Measurements from ENCODE around the gene SMURF2. TPM values are rescaled to one million over a fixed set of nuclear protein-coding genes. Genes with fewer than 3 reads are reported as not detected.
A peak's percentile ranks its signal among the peaks of the same experiment; 100 is the strongest.
"Not testable (repeated sequence)": the region's sequence is repeated elsewhere in the genome, so short reads cannot be mapped to it uniquely, and the experiment has no call there.

Gene SMURF2
- total RNA-seq, 1 donor, result 15.3 TPM

GRCh38 chr17:64667807-64668721 lies 6.0 kb upstream of the SMURF2 start:
- not testable (repeated sequence) for DNase-seq (ENCODE audit: low read depth in 2 of 3, low spot score in 2 of 3)

- DNase-seq (ENCODE audit: low read depth in 2 of 3, low spot score in 2 of 3), result not testable (repeated sequence)
Observed at GRCh38 chr17:64664299-64664981, 2.3 kb upstream of the SMURF2 start.

- DNase-seq (ENCODE audit: low read depth in 2 of 3, low spot score in 2 of 3), result not testable (repeated sequence)
Observed at GRCh38 chr17:64663836-64664235, 1.7 kb upstream of the SMURF2 start.

- DNase-seq (ENCODE audit: low read depth in 2 of 3, low spot score in 2 of 3), result no peak
Observed at GRCh38 chr17:64662774-64663367, 764 bp upstream of the SMURF2 start.

GRCh38 chr17:64661726-64661975 lies 456 bp downstream of the SMURF2 start:
- no peak for DNase-seq (ENCODE audit: low read depth in 2 of 3, low spot score in 2 of 3)

GRCh38 chr17:64660978-64661725 lies 955 bp downstream of the SMURF2 start:
- peak in 1 of 3 donors; percentile 10 for DNase-seq (ENCODE audit: low read depth in 2 of 3, low spot score in 2 of 3)

GRCh38 chr17:64660195-64660977 lies 1.7 kb downstream of the SMURF2 start:
- DNase-seq (ENCODE audit: low read depth in 2 of 3, low spot score in 2 of 3), result not testable (repeated sequence)

GRCh38 chr17:64658931-64659330 lies 3.2 kb downstream of the SMURF2 start:
- DNase-seq (ENCODE audit: low read depth in 2 of 3, low spot score in 2 of 3), result peak in 1 of 3 donors; percentile 11

GRCh38 chr17:64657610-64658125 lies 4.4 kb downstream of the SMURF2 start:
- DNase-seq (ENCODE audit: low read depth in 2 of 3, low spot score in 2 of 3), result no peak

GRCh38 chr17:64655704-64656103 lies 6.4 kb downstream of the SMURF2 start:
- no peak for DNase-seq (ENCODE audit: low read depth in 2 of 3, low spot score in 2 of 3)

- no peak for DNase-seq (ENCODE audit: low read depth in 2 of 3, low spot score in 2 of 3)
Observed at GRCh38 chr17:64653985-64654355, 8.1 kb downstream of the SMURF2 start.

- no peak for DNase-seq (ENCODE audit: low read depth in 2 of 3, low spot score in 2 of 3)
Observed at GRCh38 chr17:64653325-64653984, 8.7 kb downstream of the SMURF2 start.

- DNase-seq (ENCODE audit: low read depth in 2 of 3, low spot score in 2 of 3), result no peak
Observed at GRCh38 chr17:64651889-64652288, 10.2 kb downstream of the SMURF2 start.

- no peak for DNase-seq (ENCODE audit: low read depth in 2 of 3, low spot score in 2 of 3)
Observed at GRCh38 chr17:64648234-64648633, 13.9 kb downstream of the SMURF2 start.

GRCh38 chr17:64647817-64648216 lies 14.3 kb downstream of the SMURF2 start:
- no peak for DNase-seq (ENCODE audit: low read depth in 2 of 3, low spot score in 2 of 3)

- no peak for DNase-seq (ENCODE audit: low read depth in 2 of 3, low spot score in 2 of 3)
Observed at GRCh38 chr17:64639516-64639915, 22.6 kb downstream of the SMURF2 start.

- DNase-seq (ENCODE audit: low read depth in 2 of 3, low spot score in 2 of 3), result peak in 1 of 3 donors; percentile 41
Observed at GRCh38 chr17:64638552-64639203, 23.4 kb downstream of the SMURF2 start.

- peak in 1 of 3 donors; percentile 31 for DNase-seq (ENCODE audit: low read depth in 2 of 3, low spot score in 2 of 3)
Observed at GRCh38 chr17:64635647-64636305, 26.3 kb downstream of the SMURF2 start.

Measured in hematopoietic multipotent progenitor cell (in vitro differentiated cells).